OCI-LY7 (cell line): ENCODE measurements around the gene RAPGEF4.

Source experiments
- EZH2phosphoT487 ChIP-seq: fragments of 200-600 bp; sonication (generic); IDR thresholded peaks from 2 replicates; pipeline ENCODE4 v1.6.1; 2018; ENCODE audit warnings: low read depth, borderline replicate concordance, mild to moderate bottlenecking, mixed run types, antibody characterized with exemption, low read length, moderate library complexity, mixed read lengths
- TF ChIP-seq, protein P1 (sequence below): fragments of 200-600 bp; sonication (generic); conservative IDR thresholded peaks from 2 replicates; pipeline ENCODE4 v1.5.1; 2014; ENCODE audit warnings: mild to moderate bottlenecking, antibody characterized with exemption, low read length, moderate library complexity, mixed read lengths

GRCh38 chr2:172991031-172991430 is 255.4 kb downstream of the RAPGEF4 start:
- TF ChIP-seq, protein P1, sequence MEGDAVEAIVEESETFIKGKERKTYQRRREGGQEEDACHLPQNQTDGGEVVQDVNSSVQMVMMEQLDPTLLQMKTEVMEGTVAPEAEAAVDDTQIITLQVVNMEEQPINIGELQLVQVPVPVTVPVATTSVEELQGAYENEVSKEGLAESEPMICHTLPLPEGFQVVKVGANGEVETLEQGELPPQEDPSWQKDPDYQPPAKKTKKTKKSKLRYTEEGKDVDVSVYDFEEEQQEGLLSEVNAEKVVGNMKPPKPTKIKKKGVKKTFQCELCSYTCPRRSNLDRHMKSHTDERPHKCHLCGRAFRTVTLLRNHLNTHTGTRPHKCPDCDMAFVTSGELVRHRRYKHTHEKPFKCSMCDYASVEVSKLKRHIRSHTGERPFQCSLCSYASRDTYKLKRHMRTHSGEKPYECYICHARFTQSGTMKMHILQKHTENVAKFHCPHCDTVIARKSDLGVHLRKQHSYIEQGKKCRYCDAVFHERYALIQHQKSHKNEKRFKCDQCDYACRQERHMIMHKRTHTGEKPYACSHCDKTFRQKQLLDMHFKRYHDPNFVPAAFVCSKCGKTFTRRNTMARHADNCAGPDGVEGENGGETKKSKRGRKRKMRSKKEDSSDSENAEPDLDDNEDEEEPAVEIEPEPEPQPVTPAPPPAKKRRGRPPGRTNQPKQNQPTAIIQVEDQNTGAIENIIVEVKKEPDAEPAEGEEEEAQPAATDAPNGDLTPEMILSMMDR = no peak
- no peak for TF ChIP-seq EZH2phosphoT487
